Hepatocyte (in vitro differentiated cells): ENCODE results near the gene HOXB1.

Source experiments
- EZH2phosphoT487 ChIP-seq: fragments of 200-600 bp; sonication (generic); IDR thresholded peaks from one replicate; pipeline ENCODE4 v1.6.1; 2018; ENCODE audit warnings: antibody characterized with exemption, mild to moderate bottlenecking, low read depth, moderate library complexity; ENCODE audit not compliant: unreplicated experiment, severe bottlenecking
- TF ChIP-seq, protein P1 (sequence below): fragments of 200-600 bp; sonication (generic); IDR thresholded peaks from 2 replicates; pipeline ENCODE4 v1.5.1; 2016; ENCODE audit warnings: antibody characterized with exemption, mild to moderate bottlenecking; ENCODE audit not compliant: poor library complexity

DNA sequence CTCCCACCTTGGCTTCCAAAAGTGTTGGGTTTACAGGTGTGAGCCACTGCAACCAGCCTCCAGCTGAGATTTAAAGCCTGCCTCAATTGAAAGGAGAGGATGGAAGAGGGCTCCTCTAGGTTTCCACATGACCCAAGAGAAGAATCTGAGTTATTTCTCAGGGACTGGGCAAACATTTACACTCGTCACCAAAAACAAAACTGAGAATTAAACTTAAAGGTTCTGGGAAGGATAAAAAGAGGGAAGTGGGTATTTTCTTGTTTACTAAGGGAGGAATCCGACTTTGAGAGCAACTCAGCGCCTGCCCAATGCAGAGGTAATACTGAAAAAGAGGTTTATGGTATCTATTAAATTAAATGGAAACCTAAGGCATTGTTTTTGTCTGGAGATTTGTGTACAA, 13.3 kb downstream of the HOXB1 start:
- TF ChIP-seq, protein P1, sequence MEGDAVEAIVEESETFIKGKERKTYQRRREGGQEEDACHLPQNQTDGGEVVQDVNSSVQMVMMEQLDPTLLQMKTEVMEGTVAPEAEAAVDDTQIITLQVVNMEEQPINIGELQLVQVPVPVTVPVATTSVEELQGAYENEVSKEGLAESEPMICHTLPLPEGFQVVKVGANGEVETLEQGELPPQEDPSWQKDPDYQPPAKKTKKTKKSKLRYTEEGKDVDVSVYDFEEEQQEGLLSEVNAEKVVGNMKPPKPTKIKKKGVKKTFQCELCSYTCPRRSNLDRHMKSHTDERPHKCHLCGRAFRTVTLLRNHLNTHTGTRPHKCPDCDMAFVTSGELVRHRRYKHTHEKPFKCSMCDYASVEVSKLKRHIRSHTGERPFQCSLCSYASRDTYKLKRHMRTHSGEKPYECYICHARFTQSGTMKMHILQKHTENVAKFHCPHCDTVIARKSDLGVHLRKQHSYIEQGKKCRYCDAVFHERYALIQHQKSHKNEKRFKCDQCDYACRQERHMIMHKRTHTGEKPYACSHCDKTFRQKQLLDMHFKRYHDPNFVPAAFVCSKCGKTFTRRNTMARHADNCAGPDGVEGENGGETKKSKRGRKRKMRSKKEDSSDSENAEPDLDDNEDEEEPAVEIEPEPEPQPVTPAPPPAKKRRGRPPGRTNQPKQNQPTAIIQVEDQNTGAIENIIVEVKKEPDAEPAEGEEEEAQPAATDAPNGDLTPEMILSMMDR = no peak
- no peak for TF ChIP-seq EZH2phosphoT487
